H1 (cell line): ENCODE results near the gene SEMA3B. TPM values are rescaled to one million over a fixed set of nuclear protein-coding genes. Genes with fewer than 3 reads are reported as not detected.

ENCODE experiments used
- BCL11A ChIP-seq, 2 experiments: IDR thresholded peaks; one replicate each; pipeline ENCODE4 v1.6.1; 2011; ENCODE audit warnings: low read depth in 2 of 2, low read length in 2 of 2, mild to moderate bottlenecking in 2 of 2
- BRCA1 ChIP-seq: IDR thresholded peaks from 2 replicates; pipeline ENCODE4 v1.6.1; 2012; ENCODE audit warnings: low read depth, low read length, improper control_type of control experiment
- CREB1 ChIP-seq: IDR thresholded peaks from 2 replicates; pipeline ENCODE4 v1.6.1; 2012; ENCODE audit warnings: inconsistent platforms
- EGR1 ChIP-seq: IDR thresholded peaks from 2 replicates; pipeline ENCODE4 v1.6.1; 2011; ENCODE audit warnings: low read depth, low read length, borderline replicate concordance
- FOSL1 ChIP-seq: IDR thresholded peaks from 2 replicates; pipeline ENCODE4 v1.6.1; 2011; ENCODE audit warnings: mild to moderate bottlenecking, low read depth, low read length, moderate library complexity; ENCODE audit not compliant: insufficient read depth
- MAFK ChIP-seq: IDR thresholded peaks from 2 replicates; pipeline ENCODE4 v1.6.1; 2012; ENCODE audit warnings: low read depth, mild to moderate bottlenecking, improper control_type of control experiment, low read length
- RFX5 ChIP-seq: IDR thresholded peaks from 2 replicates; pipeline ENCODE4 v1.6.1; 2011; ENCODE audit warnings: low read depth, low read length, improper control_type of control experiment, borderline replicate concordance
- SAP30 ChIP-seq: fragments of 300-600 bp; sonication (generic); IDR thresholded peaks from 2 replicates; pipeline ENCODE4 v1.7.1; 2012; ENCODE audit warnings: low read length, moderate library complexity, mild to moderate bottlenecking, inconsistent platforms; ENCODE audit not compliant: insufficient read depth, insufficient replicate concordance
- YY1 ChIP-seq: IDR thresholded peaks from 2 replicates; pipeline ENCODE4 v1.6.1; 2011; ENCODE audit warnings: low read depth, mild to moderate bottlenecking, low read length
- polyA plus RNA-seq, 7 experiments: library from polyadenylated mRNA; depleted of rRNA in 3 of 7; stranded (reverse) in 5 of 7; unstranded in 2 of 7; fragments of >200 nt in 5 of 7; fragments of 200-250 nt in 2 of 7; gene quantifications; 1 replicate in 5 of 7; 2 replicates in 1 of 7; 4 replicates in 1 of 7; pipeline versions ENCODE4 v1.2.1 to v1.2.3, GENCODE V29; 2011 to 2013; ENCODE audit warnings: missing spikeins in 2 of 7, mixed read lengths in 2 of 7
- total RNA-seq: library from RNA; stranded (reverse); fragmentation: NEBNext Ultra II Directional; extraction: Animal tissue kit (Norgen Biotek cat#: 25700); gene quantifications from 2 replicates; pipeline ENCODE4 v1.2.1, GENCODE V29; 2021
- TF ChIP-seq, protein P1 (sequence below): fragments of 300-600 bp; sonication (generic); IDR thresholded peaks from 2 replicates; pipeline ENCODE4 v1.7.1; 2012; ENCODE audit warnings: low read length, moderate library complexity, mild to moderate bottlenecking, inconsistent platforms; ENCODE audit not compliant: insufficient replicate concordance

The SEMA3B gene
- total and polyA plus RNA-seq, 2 of the 8 experiments (the other 6 are each of a cell fraction or from before 2014, with no cell fraction given), result 3.0 to 4.7 TPM

DNA sequence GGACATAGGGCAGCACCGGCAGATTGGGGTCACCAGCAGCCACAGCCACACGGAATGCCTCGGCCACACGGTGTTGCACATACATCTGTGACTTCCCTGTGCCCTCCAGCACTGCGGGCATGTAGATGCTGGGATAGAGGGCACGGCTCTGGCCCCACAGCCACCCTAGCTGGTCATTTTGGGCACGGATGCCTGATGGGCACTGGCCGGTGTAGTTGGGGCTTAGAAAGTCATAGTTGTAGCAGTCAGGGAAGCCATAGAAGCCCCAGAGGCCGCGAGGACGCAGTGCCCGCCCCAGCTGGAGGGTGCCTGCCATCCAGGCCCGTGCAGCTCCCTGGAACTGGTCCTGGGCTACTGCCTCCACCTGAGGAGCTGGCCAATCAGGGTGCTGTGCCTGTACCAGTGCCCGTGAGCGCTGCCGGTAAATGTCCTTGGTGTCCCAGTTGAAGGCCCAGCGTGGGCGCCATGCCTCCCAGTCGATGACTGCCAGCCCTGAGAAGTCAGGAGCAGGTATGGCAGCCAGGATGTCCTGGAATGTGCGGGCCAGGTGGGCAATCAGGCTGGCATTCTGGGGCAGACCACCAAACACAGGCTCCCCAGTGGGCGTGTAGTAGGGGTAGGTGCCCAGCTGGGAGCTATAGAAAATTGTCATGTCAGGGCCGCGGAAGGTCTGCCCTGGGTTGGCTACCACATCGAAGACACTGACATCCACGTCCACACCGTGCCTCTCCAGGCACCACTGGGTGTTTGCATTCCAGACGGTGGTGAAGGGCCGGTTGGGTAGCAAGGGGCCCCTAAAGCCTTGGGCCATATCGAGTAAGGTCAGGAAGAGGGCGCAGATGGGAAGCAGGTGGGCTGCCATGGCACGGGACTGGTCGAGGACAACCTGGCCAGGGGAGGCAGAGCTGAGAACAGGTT lies 33.4 kb downstream of the SEMA3B start (continued):
- TF ChIP-seq, protein P1, sequence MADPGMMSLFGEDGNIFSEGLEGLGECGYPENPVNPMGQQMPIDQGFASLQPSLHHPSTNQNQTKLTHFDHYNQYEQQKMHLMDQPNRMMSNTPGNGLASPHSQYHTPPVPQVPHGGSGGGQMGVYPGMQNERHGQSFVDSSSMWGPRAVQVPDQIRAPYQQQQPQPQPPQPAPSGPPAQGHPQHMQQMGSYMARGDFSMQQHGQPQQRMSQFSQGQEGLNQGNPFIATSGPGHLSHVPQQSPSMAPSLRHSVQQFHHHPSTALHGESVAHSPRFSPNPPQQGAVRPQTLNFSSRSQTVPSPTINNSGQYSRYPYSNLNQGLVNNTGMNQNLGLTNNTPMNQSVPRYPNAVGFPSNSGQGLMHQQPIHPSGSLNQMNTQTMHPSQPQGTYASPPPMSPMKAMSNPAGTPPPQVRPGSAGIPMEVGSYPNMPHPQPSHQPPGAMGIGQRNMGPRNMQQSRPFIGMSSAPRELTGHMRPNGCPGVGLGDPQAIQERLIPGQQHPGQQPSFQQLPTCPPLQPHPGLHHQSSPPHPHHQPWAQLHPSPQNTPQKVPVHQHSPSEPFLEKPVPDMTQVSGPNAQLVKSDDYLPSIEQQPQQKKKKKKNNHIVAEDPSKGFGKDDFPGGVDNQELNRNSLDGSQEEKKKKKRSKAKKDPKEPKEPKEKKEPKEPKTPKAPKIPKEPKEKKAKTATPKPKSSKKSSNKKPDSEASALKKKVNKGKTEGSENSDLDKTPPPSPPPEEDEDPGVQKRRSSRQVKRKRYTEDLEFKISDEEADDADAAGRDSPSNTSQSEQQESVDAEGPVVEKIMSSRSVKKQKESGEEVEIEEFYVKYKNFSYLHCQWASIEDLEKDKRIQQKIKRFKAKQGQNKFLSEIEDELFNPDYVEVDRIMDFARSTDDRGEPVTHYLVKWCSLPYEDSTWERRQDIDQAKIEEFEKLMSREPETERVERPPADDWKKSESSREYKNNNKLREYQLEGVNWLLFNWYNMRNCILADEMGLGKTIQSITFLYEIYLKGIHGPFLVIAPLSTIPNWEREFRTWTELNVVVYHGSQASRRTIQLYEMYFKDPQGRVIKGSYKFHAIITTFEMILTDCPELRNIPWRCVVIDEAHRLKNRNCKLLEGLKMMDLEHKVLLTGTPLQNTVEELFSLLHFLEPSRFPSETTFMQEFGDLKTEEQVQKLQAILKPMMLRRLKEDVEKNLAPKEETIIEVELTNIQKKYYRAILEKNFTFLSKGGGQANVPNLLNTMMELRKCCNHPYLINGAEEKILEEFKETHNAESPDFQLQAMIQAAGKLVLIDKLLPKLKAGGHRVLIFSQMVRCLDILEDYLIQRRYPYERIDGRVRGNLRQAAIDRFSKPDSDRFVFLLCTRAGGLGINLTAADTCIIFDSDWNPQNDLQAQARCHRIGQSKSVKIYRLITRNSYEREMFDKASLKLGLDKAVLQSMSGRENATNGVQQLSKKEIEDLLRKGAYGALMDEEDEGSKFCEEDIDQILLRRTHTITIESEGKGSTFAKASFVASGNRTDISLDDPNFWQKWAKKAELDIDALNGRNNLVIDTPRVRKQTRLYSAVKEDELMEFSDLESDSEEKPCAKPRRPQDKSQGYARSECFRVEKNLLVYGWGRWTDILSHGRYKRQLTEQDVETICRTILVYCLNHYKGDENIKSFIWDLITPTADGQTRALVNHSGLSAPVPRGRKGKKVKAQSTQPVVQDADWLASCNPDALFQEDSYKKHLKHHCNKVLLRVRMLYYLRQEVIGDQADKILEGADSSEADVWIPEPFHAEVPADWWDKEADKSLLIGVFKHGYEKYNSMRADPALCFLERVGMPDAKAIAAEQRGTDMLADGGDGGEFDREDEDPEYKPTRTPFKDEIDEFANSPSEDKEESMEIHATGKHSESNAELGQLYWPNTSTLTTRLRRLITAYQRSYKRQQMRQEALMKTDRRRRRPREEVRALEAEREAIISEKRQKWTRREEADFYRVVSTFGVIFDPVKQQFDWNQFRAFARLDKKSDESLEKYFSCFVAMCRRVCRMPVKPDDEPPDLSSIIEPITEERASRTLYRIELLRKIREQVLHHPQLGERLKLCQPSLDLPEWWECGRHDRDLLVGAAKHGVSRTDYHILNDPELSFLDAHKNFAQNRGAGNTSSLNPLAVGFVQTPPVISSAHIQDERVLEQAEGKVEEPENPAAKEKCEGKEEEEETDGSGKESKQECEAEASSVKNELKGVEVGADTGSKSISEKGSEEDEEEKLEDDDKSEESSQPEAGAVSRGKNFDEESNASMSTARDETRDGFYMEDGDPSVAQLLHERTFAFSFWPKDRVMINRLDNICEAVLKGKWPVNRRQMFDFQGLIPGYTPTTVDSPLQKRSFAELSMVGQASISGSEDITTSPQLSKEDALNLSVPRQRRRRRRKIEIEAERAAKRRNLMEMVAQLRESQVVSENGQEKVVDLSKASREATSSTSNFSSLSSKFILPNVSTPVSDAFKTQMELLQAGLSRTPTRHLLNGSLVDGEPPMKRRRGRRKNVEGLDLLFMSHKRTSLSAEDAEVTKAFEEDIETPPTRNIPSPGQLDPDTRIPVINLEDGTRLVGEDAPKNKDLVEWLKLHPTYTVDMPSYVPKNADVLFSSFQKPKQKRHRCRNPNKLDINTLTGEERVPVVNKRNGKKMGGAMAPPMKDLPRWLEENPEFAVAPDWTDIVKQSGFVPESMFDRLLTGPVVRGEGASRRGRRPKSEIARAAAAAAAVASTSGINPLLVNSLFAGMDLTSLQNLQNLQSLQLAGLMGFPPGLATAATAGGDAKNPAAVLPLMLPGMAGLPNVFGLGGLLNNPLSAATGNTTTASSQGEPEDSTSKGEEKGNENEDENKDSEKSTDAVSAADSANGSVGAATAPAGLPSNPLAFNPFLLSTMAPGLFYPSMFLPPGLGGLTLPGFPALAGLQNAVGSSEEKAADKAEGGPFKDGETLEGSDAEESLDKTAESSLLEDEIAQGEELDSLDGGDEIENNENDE, result no peak
- no peak for TF ChIP-seq BRCA1
- TF ChIP-seq YY1, result no peak
- TF ChIP-seq FOSL1, result no peak
- TF ChIP-seq BCL11A (IDR thresholded peaks at IDR 0.05; ENCODE audit: low read depth in 2 of 2, low read length in 2 of 2), result no peak
- TF ChIP-seq RFX5, result no peak
- TF ChIP-seq SAP30, result no peak
- no peak for TF ChIP-seq EGR1
- TF ChIP-seq MAFK, result no peak
- TF ChIP-seq CREB1, result no peak
